Activated B cell treated with CpG ODN at 0.5 μM for 24 hours (primary cell): Measurements from ENCODE around the gene CDH12. TPM values are rescaled to one million over a fixed set of nuclear protein-coding genes. Genes with fewer than 3 reads are reported as not detected.

Source experiments
- ATAC-seq: fragments of 200-7000 bp; cut with Tn5 transposase; one replicate; pipeline ENCODE4 v1.10.0; 2021; ENCODE audit warnings: low read depth, mild to moderate bottlenecking, moderate library complexity
- CTCF ChIA-PET: fragments of 350-600 bp; sonication (Branson Sonifier 250); formaldehyde crosslinking; loops from one replicate; lab custom pipeline; 2021; ENCODE audit warnings: antibody characterized with exemption; lab: Charles Lee
- POLR2A ChIA-PET: fragments of 350-600 bp; sonication (Branson Sonifier 250); formaldehyde crosslinking; loops from one replicate; lab custom pipeline; 2021; ENCODE audit warnings: antibody characterized with exemption; lab: Charles Lee
- DNase-seq: peaks from one replicate; pipeline ENCODE4 v3.0.0; 2022
- H3K27ac Mint-ChIP-seq: one replicate; pipeline ENCODE4 v1.8.0; 2020; ENCODE audit warnings: mixed read lengths
- H3K27me3 Mint-ChIP-seq: one replicate; pipeline ENCODE4 v1.8.0; 2021; ENCODE audit warnings: mixed read lengths
- H3K36me3 Mint-ChIP-seq: one replicate; pipeline ENCODE4 v1.8.0; 2021; ENCODE audit warnings: low read depth, mixed read lengths
- H3K4me1 Mint-ChIP-seq: one replicate; pipeline ENCODE4 v1.8.0; 2021; ENCODE audit warnings: mixed read lengths
- H3K4me3 Mint-ChIP-seq: one replicate; pipeline ENCODE4 v1.8.0; 2020; ENCODE audit warnings: mild to moderate bottlenecking, mixed read lengths
- H3K9me3 Mint-ChIP-seq: one replicate; pipeline ENCODE4 v1.8.0; 2020; ENCODE audit warnings: mixed read lengths
- intact Hi-C: fragments of 100-400 bp; cut with micrococcal nuclease; formaldehyde crosslinking; loops from one replicate; pipeline ENCODE4 v1.15.1; 2024
- total RNA-seq: library from RNA; stranded (reverse); gene quantifications from 2 replicates; pipeline ENCODE4 v1.2.3, GENCODE V29; 2022
- TF ChIP-seq, protein P1 (sequence below): fragments of 200-600 bp; IDR thresholded peaks from one replicate; pipeline ENCODE4 v1.8.0; 2022; ENCODE audit warnings: antibody characterized with exemption, mild to moderate bottlenecking

The CDH12 gene
- total RNA-seq, 1 donor from 2014 or later: not detected

DNA sequence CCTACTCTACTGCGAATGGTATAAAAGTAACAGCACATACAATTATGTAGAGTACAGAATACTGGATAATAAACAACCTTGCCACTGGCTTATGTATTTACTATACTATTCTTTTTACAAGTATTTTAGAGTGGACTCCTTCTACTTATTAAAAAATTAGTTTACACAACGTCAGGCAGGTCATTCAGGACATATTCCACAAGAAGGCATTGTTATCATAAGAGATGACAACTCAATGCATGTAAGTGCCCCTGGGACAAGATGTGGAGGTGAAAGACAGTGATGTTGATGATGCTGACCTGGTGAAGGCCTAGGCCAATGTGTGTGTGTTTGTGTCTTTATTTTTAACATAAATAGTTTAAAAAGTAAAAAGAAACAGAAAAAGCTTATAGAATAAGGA lies 421.7 kb downstream of the CDH12 start:
- Mint-ChIP-seq H3K27me3 (no peaks in the 10 kb centered on the region), H3K4me1 (no peaks in the 10 kb centered on the region), H3K36me3 (no peaks in the 10 kb centered on the region), H3K4me3 (no peak overlapping the region), H3K27ac (no peak overlapping the region), H3K9me3 (peaks cover 2% of the 10 kb centered on the region)
- intact Hi-C loops: no loop called here
- TF ChIP-seq, protein P1, sequence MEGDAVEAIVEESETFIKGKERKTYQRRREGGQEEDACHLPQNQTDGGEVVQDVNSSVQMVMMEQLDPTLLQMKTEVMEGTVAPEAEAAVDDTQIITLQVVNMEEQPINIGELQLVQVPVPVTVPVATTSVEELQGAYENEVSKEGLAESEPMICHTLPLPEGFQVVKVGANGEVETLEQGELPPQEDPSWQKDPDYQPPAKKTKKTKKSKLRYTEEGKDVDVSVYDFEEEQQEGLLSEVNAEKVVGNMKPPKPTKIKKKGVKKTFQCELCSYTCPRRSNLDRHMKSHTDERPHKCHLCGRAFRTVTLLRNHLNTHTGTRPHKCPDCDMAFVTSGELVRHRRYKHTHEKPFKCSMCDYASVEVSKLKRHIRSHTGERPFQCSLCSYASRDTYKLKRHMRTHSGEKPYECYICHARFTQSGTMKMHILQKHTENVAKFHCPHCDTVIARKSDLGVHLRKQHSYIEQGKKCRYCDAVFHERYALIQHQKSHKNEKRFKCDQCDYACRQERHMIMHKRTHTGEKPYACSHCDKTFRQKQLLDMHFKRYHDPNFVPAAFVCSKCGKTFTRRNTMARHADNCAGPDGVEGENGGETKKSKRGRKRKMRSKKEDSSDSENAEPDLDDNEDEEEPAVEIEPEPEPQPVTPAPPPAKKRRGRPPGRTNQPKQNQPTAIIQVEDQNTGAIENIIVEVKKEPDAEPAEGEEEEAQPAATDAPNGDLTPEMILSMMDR: no peak
- no peak for ATAC-seq
- no peak for DNase-seq
- ChIA-PET CTCF (no interaction called here), POLR2A (no interaction called here)

DNA sequence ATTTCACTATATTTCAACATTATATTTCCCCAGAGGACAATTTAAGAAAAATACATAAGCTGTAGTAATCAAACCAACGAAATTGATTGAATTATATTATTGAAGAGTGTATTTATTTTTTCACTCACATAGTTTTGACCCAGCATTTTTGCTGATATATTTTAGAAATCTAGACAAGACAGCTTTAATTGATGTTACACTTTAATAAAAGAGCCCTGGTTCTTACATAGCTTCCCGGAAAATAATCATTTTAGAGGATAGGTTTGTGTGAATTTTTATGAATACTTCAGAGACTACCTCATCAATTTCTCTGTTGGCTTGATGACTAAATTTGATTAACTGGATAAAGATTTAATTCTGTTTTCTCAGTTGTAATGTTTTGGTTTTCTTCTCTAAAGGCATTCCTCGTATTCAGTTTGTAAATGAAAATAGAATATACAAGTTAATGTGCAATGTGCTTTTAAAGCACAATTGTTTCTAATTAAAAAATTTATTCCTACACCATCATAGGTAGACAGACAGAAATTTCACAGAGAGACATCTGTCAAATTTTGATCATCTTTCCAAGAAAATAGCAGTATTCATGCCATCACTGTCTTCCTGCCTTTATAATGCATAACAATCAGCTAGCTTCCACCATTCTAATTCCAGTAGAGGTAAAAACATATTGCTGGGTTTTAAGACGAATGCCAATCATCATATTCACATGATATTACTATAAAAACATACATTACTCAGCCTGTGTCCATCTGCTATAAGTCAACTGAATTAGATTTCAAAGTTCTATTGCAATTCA lies 441.4 kb downstream of the CDH12 start:
- intact Hi-C loops: no loop called here
- no peak for ATAC-seq
- no peak overlapping the region for H3K27ac Mint-ChIP-seq
- H3K4me3 Mint-ChIP-seq: no peak overlapping the region
- peaks cover 1% of the 10 kb centered on the region for H3K9me3 Mint-ChIP-seq
- TF ChIP-seq, protein P1: no peak
- no peak for DNase-seq
- ChIA-PET POLR2A (no interaction called here), CTCF (no interaction called here)
- H3K4me1 Mint-ChIP-seq: no peaks in the 10 kb centered on the region
- H3K27me3 Mint-ChIP-seq: no peaks in the 10 kb centered on the region
- no peaks in the 10 kb centered on the region for H3K36me3 Mint-ChIP-seq

DNA sequence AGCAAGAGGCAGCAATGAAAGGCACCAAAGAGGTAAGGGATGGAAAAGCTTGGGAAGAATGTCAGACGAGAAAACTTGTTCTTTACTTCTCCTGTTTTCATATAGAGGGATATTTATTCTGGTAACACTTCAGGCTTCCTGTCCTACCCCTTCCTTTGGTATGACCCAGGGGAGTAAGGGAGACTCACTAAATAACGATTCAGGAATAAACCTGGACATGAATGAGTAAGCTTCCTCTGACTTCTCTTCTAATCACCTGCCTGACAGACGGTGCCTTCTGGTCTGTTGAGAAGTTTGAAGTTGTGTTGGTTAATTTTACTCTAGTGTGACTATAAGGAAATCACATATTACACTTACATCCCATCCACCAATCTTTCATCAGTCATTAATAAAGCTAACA lies 461.2 kb downstream of the CDH12 start:
- TF ChIP-seq, protein P1: no peak
- POLR2A ChIA-PET: no interaction called here
- intact Hi-C loops: no loop called here
- no peak overlapping the region for H3K27ac Mint-ChIP-seq
- H3K36me3 Mint-ChIP-seq: no peaks in the 10 kb centered on the region
- CTCF ChIA-PET: no interaction called here
- no peaks in the 10 kb centered on the region for H3K27me3 Mint-ChIP-seq
- DNase-seq (no peak), ATAC-seq (no peak)
- H3K4me1 Mint-ChIP-seq: no peaks in the 10 kb centered on the region
- H3K4me3 Mint-ChIP-seq: no peak overlapping the region
- peaks cover 6% of the 10 kb centered on the region for H3K9me3 Mint-ChIP-seq

DNA sequence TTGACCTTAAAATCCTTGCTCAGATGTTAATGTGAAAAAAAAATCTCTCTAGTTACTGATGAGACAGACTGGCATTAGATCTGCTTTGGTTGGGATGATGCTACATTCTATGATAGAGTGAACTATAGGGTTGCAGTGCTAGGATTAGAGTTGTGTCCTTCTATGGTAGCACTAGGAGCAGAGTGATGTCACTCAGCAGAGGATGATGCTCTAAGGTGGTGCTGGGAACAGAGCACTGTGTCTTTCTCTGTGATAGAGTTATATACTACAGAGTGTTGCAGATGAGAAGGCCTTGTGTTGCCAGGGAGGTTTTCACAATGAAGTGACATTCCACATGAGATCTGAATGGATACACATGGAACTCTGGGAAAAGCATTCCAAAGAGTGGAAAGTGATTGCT lies 462.3 kb downstream of the CDH12 start:
- no peaks in the 10 kb centered on the region for H3K36me3 Mint-ChIP-seq
- TF ChIP-seq, protein P1: no peak
- H3K4me3 Mint-ChIP-seq: no peak overlapping the region
- ATAC-seq (no peak), DNase-seq (no peak)
- no peaks in the 10 kb centered on the region for H3K27me3 Mint-ChIP-seq
- H3K9me3 Mint-ChIP-seq: peaks cover 6% of the 10 kb centered on the region
- no peak overlapping the region for H3K27ac Mint-ChIP-seq
- CTCF ChIA-PET: no interaction called here
- POLR2A ChIA-PET: no interaction called here
- H3K4me1 Mint-ChIP-seq: no peaks in the 10 kb centered on the region
- intact Hi-C loops: no loop called here

DNA sequence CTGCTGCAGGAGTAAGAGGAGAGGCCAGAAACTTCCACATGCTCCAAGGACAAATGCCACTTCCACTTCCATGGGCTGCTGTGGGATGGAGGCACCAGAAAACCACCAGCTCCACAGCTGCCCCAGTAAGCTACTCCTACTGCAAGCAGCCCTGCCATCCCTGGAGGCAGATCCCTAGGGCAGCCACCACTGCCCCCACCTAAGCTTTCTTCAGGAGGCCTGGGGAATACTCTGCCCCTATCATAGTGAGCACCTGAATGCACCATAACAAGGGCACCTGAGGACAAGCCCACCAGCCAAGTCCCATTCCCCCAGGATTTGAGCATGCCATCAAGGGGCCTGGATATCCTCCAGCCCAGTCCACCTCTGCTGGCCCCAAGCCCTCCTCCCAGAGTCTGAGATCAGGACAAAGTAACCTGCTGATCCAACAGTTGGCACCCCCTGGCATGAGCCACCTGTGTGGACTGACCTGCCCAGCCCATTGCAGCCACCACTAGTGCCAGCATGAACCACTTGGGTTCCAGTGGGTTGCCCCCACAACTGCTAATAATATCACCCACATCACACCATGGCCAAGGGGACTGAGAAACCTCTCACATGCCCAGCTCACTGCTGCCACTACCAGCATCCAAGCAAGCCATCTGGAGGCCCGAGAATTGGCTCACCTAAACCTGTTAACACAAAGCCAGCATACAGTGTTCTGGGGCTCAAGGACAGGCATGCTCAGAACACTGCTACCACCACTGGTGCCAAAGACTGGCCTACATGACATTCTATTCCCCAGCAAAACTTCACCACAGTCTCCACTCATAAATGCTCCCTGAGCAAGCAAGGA lies 480.1 kb downstream of the CDH12 start:
- no peak overlapping the region for H3K27ac Mint-ChIP-seq
- peaks cover 5% of the 10 kb centered on the region for H3K9me3 Mint-ChIP-seq
- ATAC-seq (no peak), DNase-seq (no peak)
- no peaks in the 10 kb centered on the region for H3K4me1 Mint-ChIP-seq
- H3K36me3 Mint-ChIP-seq: no peaks in the 10 kb centered on the region
- no peaks in the 10 kb centered on the region for H3K27me3 Mint-ChIP-seq
- H3K4me3 Mint-ChIP-seq: no peak overlapping the region
- TF ChIP-seq, protein P1: no peak
- ChIA-PET POLR2A (no interaction called here), CTCF (no interaction called here)
- intact Hi-C loops: no loop called here
